ENCODE results near the gene MCM10. TPM values are rescaled to one million over a fixed set of nuclear protein-coding genes. Genes with fewer than 3 reads are reported as not detected.

MCM10 gene
- total RNA-seq, 1 donor from 2014 or later: 76.3 TPM

DNA sequence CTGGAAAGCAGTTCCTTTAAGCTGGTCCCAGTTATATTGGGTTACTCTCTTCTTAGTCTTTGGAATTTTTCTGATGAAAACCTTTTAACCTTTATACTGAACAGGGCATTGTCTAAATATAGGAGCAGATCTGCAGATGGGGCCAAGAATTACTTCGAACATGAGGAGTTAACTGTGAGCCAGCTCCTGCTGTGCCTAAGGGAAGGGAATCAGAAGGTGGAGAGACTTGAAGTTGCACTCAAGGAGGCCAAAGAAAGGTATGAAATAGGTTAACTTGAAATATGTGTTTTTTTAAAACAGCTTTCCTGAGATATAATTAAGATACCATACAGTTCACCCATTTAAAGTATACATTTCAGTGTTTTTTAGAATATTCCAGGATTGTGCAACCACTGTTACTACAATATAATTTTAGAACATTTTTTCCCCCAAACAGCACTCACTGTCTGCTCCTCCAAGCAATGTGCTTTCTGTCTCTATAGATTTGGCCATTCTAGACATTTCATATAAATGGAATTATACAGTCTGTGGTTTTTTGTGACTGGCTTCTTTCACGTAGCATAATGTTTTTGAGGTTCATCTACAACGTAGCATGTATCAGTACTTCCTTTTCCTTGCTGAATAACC is 42.5 kb upstream of the MCM10 start:
- Mint-ChIP-seq H3K4me3 (no peak overlapping the region), H3K27me3 (ENCODE audit: low read depth) (no peaks in the 10 kb centered on the region), H3K27ac (ENCODE audit: unreplicated experiment) (no peak overlapping the region), H3K36me3 (ENCODE audit: low read depth) (peaks cover 4% of the 10 kb centered on the region), H3K9me3 (no peaks in the 10 kb centered on the region), H3K4me1 (peaks cover 7% of the 10 kb centered on the region)
- no peak for TF ChIP-seq CTCF (conservative IDR thresholded peaks at IDR 0.05)
- DNase-seq (ENCODE audit: low read depth, low spot score): no peak

GRCh38 chr10:13120786-13121499 is 40.4 kb upstream of the MCM10 start:
- DNase-seq (ENCODE audit: low read depth, low spot score): no peak
- peaks cover 7% of the 10 kb centered on the region for H3K4me1 Mint-ChIP-seq
- no peak overlapping the region for H3K4me3 Mint-ChIP-seq
- no peaks in the 10 kb centered on the region for H3K27me3 Mint-ChIP-seq (ENCODE audit: low read depth)
- no peaks in the 10 kb centered on the region for H3K9me3 Mint-ChIP-seq
- peaks cover 4% of the 10 kb centered on the region for H3K36me3 Mint-ChIP-seq (ENCODE audit: low read depth)
- no peak for TF ChIP-seq CTCF (conservative IDR thresholded peaks at IDR 0.05)
- H3K27ac Mint-ChIP-seq (ENCODE audit: unreplicated experiment): no peak overlapping the region

- H3K27ac Mint-ChIP-seq (ENCODE audit: unreplicated experiment): no peak overlapping the region
- peaks cover 4% of the 10 kb centered on the region for H3K36me3 Mint-ChIP-seq (ENCODE audit: low read depth)
- no peaks in the 10 kb centered on the region for H3K27me3 Mint-ChIP-seq (ENCODE audit: low read depth)
- no peak overlapping the region for H3K4me3 Mint-ChIP-seq
- DNase-seq (ENCODE audit: low read depth, low spot score): no peak
- TF ChIP-seq CTCF (conservative IDR thresholded peaks at IDR 0.05): no peak
- no peaks in the 10 kb centered on the region for H3K9me3 Mint-ChIP-seq
- peaks cover 7% of the 10 kb centered on the region for H3K4me1 Mint-ChIP-seq
Observed at GRCh38 chr10:13121500-13121854, 39.9 kb upstream of the MCM10 start.

- Mint-ChIP-seq H3K27ac (ENCODE audit: unreplicated experiment) (no peak overlapping the region), H3K27me3 (ENCODE audit: low read depth) (no peaks in the 10 kb centered on the region), H3K4me3 (no peak overlapping the region), H3K4me1 (peaks cover 4% of the 10 kb centered on the region), H3K9me3 (no peaks in the 10 kb centered on the region), H3K36me3 (ENCODE audit: low read depth) (no peaks in the 10 kb centered on the region)
- no peak for TF ChIP-seq CTCF (conservative IDR thresholded peaks at IDR 0.05)
- no peak for DNase-seq (ENCODE audit: low read depth, low spot score)
Observed at GRCh38 chr10:13136651-13137050, 24.7 kb upstream of the MCM10 start.

DNA sequence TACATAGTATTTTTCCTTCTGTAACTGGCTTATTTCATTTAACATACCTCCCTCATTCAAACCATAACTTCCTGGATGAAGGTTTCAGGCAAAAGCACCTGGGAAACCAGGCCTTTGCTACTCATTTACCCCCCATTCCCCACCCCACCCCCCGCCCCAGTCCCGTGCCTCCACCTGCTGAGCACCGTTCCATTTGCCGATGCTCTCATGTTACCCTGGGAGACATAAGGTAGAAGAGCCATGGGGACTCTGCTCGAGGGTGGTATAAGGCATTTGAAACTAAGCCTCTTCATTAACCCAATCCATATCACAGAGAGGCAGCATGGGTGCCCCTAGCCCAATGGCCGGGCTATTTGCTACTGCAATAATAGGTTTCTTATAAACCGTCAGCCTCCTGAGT is 22.2 kb upstream of the MCM10 start:
- Mint-ChIP-seq H3K9me3 (no peaks in the 10 kb centered on the region), H3K4me1 (peaks cover 4% of the 10 kb centered on the region), H3K27me3 (ENCODE audit: low read depth) (no peaks in the 10 kb centered on the region), H3K36me3 (ENCODE audit: low read depth) (no peaks in the 10 kb centered on the region), H3K27ac (ENCODE audit: unreplicated experiment) (no peak overlapping the region), H3K4me3 (no peak overlapping the region)
- TF ChIP-seq CTCF (conservative IDR thresholded peaks at IDR 0.05): no peak
- no peak for DNase-seq (ENCODE audit: low read depth, low spot score)

All from neural crest cell (in vitro differentiated cells).